ENCODE data around the gene CRISPLD2.

GRCh38 chr16:84860383-84860782 lies 40.6 kb downstream of the CRISPLD2 start:
- TF ChIP-seq CTCF (IDR thresholded peaks at IDR 0.05; ENCODE audit: poor library complexity, severe bottlenecking) (no peak), EP300 (conservative IDR thresholded peaks at IDR 0.05; ENCODE audit: poor library complexity, severe bottlenecking) (no peak), EZH2 (IDR thresholded peaks at IDR 0.05; ENCODE audit: borderline replicate concordance, insufficient read depth, low read length, poor library complexity, severe bottlenecking) (no peak), POLR2AphosphoS5 (IDR thresholded peaks at IDR 0.05) (no peak), TAF1 (IDR thresholded peaks at IDR 0.05; ENCODE audit: low read depth) (no peak), REST (IDR thresholded peaks at IDR 0.05; ENCODE audit: borderline replicate concordance) (no peak), SMC3 (conservative IDR thresholded peaks at IDR 0.05; ENCODE audit: poor library complexity) (no peak), MXI1 (conservative IDR thresholded peaks at IDR 0.05; ENCODE audit: poor library complexity, severe bottlenecking) (no peak)
